ENCODE measurements around the gene GGT5.
"Not testable (repeated sequence)": the region's sequence is repeated elsewhere in the genome, so short reads cannot be mapped to it uniquely, and the experiment has no call there.

DNA sequence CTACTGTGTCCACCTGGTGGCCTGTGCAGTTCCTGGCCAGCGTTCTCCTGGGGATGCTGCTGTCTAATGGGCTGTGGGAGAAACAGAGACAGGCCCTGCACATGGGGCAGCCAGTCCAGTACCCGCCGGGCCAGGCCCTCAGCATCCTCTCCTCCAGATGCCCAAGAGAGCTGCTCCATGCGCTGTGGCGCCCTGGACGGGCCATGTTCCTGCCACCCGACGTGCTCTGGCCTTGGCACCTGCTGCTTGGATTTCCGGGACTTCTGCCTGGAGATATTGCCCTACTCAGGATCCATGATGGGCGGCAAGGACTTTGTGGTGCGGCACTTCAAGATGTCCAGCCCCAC lies 62.0 kb downstream of the GGT5 start:
- not testable (repeated sequence) for TF ChIP-seq POLR2A (IDR thresholded peaks at IDR 0.05; ENCODE audit: low read length); GATA1 (IDR thresholded peaks at IDR 0.05; ENCODE audit: low read depth, low read length)

All from erythroblast (primary cell).